Measurements from ENCODE around the gene DLG4. TPM values are rescaled to one million over a fixed set of nuclear protein-coding genes. Genes with fewer than 3 reads are reported as not detected.

DLG4 gene
- total RNA-seq, 2 donors from 2014 or later: 3.6 to 9.3 TPM

- peak overlapping the region; percentile 99 to 100 (median 100) for H3K27ac ChIP-seq
- 12% methylated on average over 11 of the region's 11 CpGs; no CpG with 5 or more reads in 1 of the 2 donors for WGBS, 2 donors
- intact Hi-C loops (cut with DNase I): no loop called here
- peak overlapping the region; percentile 75 to 100 for H3K4me3 ChIP-seq
- DNase-seq (peak; percentile 74 to 82 (median 80)), ATAC-seq (peak; percentile 35)
- no peaks in the 10 kb centered on the region for H3K27me3 ChIP-seq
- H3K9me3 ChIP-seq: no peaks in the 10 kb centered on the region
- H3K4me1 ChIP-seq: peaks cover 64% of the 10 kb centered on the region
- peaks cover 0 to 18% of the 10 kb centered on the region in 2 donors for H3K36me3 ChIP-seq (replicated peaks in 1 of 2; ENCODE audit: insufficient read depth in 1 of 2, low read depth in 2 of 2)
- no peak for TF ChIP-seq POLR2A (IDR thresholded peaks at IDR 0.05)
- TF ChIP-seq, protein P1, sequence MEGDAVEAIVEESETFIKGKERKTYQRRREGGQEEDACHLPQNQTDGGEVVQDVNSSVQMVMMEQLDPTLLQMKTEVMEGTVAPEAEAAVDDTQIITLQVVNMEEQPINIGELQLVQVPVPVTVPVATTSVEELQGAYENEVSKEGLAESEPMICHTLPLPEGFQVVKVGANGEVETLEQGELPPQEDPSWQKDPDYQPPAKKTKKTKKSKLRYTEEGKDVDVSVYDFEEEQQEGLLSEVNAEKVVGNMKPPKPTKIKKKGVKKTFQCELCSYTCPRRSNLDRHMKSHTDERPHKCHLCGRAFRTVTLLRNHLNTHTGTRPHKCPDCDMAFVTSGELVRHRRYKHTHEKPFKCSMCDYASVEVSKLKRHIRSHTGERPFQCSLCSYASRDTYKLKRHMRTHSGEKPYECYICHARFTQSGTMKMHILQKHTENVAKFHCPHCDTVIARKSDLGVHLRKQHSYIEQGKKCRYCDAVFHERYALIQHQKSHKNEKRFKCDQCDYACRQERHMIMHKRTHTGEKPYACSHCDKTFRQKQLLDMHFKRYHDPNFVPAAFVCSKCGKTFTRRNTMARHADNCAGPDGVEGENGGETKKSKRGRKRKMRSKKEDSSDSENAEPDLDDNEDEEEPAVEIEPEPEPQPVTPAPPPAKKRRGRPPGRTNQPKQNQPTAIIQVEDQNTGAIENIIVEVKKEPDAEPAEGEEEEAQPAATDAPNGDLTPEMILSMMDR (IDR thresholded peaks at IDR 0.05): peak in 6 of 7 experiments; percentile 29 to 60 (median 54)
Measured at GRCh38 chr17:7220593-7221277, 1.1 kb upstream of the DLG4 start.

- Histone ChIP-seq H3K4me1 (peaks cover 76% of the 10 kb centered on the region), H3K36me3 (replicated peaks in 1 of 2; ENCODE audit: insufficient read depth in 1 of 2, low read depth in 2 of 2) (peaks cover 0 to 18% of the 10 kb centered on the region in 2 donors), H3K27me3 (no peaks in the 10 kb centered on the region), H3K27ac (peak overlapping the region; percentile 99 to 100 (median 100)), H3K4me3 (peak overlapping the region; percentile 75 to 100), H3K9me3 (no peaks in the 10 kb centered on the region)
- 16 to 21% methylated on average over 12 of the region's 12 CpGs for WGBS, 2 donors
- intact Hi-C loops (cut with DNase I): no loop called here
- TF ChIP-seq, protein P1 (IDR thresholded peaks at IDR 0.05): no peak
- TF ChIP-seq POLR2A (IDR thresholded peaks at IDR 0.05): no peak
- DNase-seq: peak in 1 of 4 donors; percentile 12
- ATAC-seq: no peak
Measured at GRCh38 chr17:7219229-7219811, 316 bp downstream of the DLG4 start.

- no peak for TF ChIP-seq POLR2A (IDR thresholded peaks at IDR 0.05)
- TF ChIP-seq, protein P1 (IDR thresholded peaks at IDR 0.05): no peak
- H3K36me3 ChIP-seq (replicated peaks in 1 of 2; ENCODE audit: insufficient read depth in 1 of 2, low read depth in 2 of 2): peaks cover 0 to 12% of the 10 kb centered on the region in 2 donors
- no peak overlapping the region for H3K4me3 ChIP-seq
- no peaks in the 10 kb centered on the region for H3K9me3 ChIP-seq
- ATAC-seq: no peak
- 55 to 69% methylated on average over 5 to 6 of the region's 6 CpGs for WGBS, 2 donors
- H3K27ac ChIP-seq: peak overlapping the region in 2 of 4 donors; percentile 99 to 100
- intact Hi-C loops (cut with DNase I): no loop called here
- no peak for DNase-seq
- H3K27me3 ChIP-seq: no peaks in the 10 kb centered on the region
- H3K4me1 ChIP-seq: peaks cover 77% of the 10 kb centered on the region
Measured at GRCh38 chr17:7218758-7219157, 878 bp downstream of the DLG4 start.

GRCh38 chr17:7218166-7218565 is 1.5 kb downstream of the DLG4 start:
- TF ChIP-seq POLR2A (IDR thresholded peaks at IDR 0.05): no peak
- TF ChIP-seq, protein P1 (IDR thresholded peaks at IDR 0.05): no peak
- no peak overlapping the region for H3K27ac ChIP-seq
- no peak for DNase-seq
- H3K4me1 ChIP-seq: peaks cover 74% of the 10 kb centered on the region
- no peak for ATAC-seq
- H3K9me3 ChIP-seq: no peaks in the 10 kb centered on the region
- 63 to 73% methylated on average over 2 to 5 of the region's 6 CpGs for WGBS, 2 donors
- H3K27me3 ChIP-seq: no peaks in the 10 kb centered on the region
- no peak overlapping the region for H3K4me3 ChIP-seq
- H3K36me3 ChIP-seq (replicated peaks in 1 of 2; ENCODE audit: insufficient read depth in 1 of 2, low read depth in 2 of 2): peaks cover 0 to 7% of the 10 kb centered on the region in 2 donors
- intact Hi-C loops (cut with DNase I): no loop called here

All from body of pancreas (tissue), 4 donors.